NCI-H1105 treated with DMSO at 0.1 percent for 48 hours (cell line): Measurements from ENCODE around the gene AFF1.
"Not testable (repeated sequence)": the region's sequence is repeated elsewhere in the genome, so short reads cannot be mapped to it uniquely, and the experiment has no call there.

Source experiments
- DNase-seq: peaks from one replicate; lab custom pipeline; 2025; lab: John Stamatoyannopoulos, UW

The AFF1 gene

DNA sequence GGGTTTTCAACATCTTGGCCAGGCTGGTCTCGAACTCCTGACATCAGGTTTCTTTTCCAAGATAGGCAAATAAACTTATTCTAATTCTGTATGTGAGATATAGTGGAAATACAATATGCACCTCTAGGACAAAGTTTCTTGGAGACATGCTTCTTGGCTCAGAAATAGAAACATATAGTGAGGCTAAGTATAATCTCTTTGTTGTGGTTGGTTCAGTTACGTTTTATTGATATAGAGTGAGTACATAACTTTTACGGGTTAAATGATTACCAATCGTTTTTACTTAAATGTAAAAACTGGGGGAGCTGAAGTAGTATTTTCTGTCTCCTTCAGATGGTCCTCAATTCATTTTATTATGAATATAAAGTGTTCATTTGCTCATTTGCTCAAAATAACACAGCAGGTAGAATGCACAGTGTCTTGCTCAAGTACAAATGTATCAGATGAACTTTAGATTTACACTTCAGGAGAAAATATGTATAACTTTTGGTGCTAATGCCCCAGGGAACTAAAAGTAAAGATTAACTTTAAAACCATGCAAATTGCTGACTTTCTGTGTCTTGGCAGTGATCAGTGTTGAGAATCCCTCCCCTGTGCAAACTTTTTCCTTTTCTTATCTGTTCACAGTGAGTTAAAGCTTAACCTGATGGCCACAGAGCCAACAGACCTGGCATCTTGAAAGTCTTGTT lies 77.6 kb downstream of the AFF1 start:
- no peak for DNase-seq

DNA sequence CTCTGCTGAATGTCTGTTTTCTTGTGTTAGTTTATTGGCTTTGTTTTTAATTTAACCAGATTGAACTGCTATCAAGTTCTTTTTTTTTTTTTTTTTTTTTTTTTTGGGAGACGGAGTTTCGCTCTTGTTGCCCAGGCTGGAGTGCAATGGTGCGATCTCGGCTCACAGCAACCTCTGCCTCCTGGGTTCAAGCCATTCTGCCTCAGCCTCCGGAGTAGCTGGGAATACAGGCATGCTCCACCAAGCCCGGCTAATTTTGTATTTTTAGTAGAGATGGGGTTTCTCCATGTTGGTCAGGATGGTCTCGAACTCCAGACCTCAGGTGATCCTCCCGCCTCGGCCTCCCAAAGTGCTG lies 78.1 kb downstream of the AFF1 start:
- not testable (repeated sequence) for DNase-seq

DNA sequence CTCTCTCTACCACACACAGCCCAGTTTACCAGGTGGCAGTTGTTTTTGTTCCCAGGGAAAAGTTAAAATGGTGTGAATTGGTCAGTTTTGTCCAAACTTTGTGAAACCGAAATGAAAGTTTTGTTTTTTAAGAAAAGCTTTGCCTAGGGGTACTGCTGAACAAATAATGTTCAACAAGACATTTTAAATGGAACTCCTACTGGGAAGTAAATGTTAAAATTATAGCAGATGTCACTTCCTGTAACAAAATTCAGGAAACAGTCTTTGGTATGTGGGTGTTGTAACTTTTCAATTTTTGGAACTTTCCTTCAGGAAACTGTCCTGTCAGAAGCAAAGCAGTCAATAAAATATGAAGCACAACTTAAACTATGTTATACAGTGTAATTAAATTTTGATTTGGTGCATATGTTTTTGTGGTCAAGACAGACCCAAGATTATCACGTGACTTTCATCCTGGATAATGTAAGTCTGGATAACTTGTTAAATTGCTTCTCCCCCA lies 79.5 kb downstream of the AFF1 start:
- DNase-seq: no peak

DNA sequence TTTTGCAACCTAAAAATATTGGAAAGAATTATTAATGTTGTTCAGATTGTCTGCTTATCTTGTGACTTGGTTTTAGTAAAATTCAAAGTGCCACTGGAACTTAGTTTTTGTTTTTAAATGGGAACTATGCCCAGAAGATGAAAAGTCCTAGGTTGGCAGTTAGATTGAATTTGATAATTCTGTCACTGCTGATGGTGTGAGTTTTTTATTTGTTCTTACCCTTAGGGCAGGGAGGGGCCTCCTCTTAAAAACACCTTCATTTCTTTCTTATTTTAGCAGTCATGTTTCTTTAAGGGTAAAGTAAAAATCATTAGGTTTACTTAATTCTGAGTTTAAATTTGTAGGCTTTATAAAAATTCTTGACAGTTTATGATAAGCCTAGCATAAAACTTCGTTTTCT lies 80.6 kb downstream of the AFF1 start:
- DNase-seq: no peak

DNA sequence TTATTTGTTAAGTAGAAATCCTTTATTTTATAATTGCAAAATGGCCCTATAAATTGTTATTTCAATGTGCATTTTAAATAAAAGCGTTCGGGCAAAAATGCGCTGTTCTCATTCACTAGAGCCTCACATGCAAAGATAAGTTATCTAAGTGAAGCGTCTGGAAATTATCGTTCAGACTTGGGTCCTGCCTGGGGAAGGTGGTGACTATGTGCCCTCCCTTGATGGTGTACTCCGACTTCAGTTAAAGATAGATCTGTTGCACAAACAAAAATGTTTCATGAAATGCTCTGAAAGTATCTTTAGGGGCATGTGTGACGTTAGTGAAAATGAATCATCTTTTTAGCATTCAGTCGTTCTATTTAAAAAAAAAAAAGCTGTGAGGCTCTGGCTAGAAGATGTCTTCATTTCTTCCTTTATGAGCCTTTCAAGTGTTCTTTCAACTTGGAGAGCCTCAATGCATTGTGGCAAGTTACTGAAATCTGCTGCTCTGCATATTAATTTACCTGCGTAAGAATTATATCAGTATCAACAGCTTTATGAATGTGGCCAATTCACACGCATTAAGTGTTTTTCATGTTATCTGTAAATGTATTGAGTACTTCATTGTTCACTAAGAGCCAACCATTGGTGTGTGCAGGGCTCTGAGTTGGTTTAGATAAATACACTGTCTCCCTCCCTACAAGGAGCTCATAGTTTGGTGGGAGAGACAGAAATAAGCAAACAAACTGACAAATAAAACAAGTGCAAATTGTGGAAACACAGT lies 83.0 kb downstream of the AFF1 start:
- DNase-seq: no peak

DNA sequence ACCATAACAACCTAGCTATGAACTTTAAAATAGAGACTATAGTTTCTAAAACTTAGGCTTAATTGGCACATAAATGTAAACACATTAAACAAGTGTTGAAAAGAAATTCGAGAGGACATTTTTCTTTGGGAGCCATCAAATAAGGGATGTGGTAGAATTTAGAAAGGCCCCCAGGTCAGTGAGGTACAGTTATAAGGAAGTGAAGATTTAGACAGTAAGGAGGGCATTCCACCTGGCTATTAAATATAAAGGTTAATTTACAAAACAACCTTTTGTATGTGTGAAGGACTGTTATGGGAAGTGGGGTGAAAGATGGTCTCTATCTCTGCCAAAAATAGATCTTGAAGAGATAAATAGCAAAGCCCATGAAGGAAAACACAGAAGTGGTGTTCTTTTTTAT lies 83.9 kb downstream of the AFF1 start:
- DNase-seq: no peak

DNA sequence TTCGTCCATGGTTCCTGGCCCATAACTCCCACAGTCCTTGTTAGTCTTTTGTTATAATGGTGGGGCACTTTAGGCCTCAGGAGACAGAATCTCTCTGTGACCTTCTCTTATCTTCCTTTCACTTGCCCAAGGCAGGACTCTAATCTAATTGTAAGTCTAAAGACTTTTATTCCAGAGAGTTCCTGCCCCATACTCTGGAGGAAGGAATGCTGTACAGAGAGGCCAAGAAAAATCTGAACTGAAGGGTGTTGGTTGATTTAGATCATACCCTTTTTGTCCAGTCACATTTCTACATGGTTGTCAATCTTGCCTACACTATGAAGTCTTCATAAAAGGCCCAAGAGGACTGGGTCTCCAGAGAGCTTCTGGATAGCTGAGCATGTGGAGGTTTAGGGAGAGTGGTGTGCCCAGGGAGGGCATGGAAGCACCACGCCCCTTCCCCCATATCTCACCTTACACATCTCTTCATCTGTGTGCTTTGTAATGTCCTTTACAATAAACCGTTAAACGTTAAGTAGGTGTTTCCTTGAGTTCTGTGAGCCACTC lies 84.5 kb downstream of the AFF1 start:
- DNase-seq: no peak

DNA sequence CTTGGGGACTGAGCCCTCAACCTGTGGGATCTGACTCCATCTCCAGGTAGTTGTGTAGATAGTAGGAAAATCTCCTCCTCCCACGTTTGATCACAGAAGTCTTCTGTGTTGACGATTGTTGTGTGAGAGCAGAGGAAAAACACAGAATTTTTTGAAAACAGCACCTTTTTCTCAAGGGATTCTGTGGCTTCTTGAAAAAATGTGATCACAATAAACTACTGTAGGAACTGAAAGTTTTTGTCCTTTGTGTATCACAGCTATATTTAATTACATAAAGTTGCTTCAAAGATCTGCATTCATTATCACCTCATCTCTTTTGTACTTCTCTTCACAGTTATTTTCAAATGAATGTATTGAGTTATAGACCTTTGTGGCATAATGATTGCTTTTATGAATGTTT lies 85.1 kb downstream of the AFF1 start:
- no peak for DNase-seq

DNA sequence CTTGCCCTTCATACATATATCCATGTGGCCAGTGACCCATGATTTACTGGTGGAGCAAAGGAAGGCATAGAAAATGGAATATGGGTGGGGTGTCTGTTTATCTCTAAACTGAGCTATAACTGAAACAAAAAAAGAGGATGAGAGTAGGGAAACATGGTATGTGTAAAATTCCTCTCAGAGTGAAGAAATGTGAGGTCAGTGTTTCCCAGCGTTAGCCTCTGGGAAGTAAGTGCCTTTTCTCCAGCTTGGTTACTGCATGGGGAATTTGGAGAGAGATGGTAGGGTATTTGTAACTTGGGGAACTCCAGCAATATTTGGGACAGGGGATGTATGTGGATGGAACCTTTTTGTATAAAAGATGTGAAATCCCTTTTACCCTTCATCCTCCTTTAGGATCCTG lies 89.4 kb downstream of the AFF1 start:
- no peak for DNase-seq

DNA sequence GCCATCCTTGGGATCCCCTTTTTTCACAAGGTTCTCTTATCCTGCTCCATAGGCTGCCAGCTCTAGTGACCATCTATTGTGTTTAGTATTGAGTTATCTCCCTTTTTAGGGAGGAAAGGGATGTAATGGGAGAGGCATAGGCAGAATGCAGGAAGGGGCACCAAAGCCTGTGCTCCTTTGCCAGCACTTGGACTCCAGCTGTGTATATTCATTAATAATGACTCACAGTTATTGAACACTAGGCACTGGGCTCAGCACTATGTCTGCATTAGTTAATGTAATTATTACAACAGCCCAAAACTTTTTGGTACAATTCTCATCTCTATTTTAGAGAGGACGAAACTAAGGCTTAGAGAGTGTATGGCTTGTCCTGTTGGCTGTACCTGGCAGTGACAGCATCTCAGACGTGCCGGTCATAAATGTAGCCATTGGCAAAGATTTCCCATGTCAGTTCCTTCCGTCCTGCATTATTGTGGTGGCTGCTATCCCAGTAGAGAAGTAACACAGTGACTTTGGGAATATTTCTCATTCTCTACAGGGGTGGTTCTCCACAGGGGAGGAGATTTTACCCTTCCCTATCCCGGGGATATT lies 90.3 kb downstream of the AFF1 start:
- no peak for DNase-seq

DNA sequence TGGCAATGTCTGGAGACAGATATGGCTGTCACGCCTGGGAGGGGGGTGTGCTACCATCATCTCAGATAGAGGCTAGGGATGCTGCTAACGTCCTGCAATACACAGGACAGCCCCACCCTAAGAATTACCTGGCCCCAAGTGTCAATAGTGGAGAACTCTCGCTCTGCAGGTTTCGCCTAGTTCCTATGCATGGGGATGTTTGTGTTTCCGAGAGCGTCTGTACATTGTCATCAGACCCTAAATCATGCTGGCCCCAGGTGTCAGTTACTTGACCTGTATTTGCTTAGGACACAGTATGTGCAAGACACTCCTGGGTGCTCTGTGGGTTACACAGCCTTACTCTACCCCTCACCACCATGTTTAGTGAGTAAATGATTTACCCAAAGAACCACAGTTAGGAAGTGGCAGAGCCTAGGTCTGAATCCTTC lies 90.8 kb downstream of the AFF1 start:
- DNase-seq: no peak

DNA sequence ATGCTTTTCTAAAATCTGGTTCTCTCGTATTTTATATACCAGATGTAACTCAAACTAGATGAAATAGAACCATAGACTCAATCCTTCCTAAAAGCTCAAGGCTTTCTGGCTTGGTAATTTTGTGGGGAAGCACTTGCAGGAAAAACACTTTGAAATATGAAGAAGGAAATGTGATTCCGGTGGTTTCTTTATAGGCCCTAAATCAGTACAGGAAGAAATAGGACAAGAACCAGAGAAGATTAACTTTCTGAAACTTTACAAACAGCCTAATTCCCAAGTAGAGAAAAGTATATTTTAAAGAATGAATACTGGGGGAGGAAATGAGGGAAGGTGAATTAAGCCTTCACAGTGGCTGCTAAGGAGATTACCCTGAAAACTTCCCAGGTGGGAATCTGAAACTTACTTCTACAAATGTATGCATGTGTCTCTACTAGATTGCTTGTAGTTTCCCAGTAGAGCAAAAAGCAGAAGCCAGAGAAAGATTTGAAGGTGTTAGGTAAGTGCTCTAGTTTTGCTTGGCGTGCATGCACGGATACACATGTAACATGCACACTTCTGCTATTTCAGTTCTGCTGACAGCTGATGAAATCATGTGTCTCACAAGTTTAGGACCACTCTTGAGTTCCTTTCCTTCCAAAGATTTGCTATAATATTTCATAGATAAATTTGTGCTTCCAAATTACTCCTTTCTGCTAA lies 92.1 kb downstream of the AFF1 start:
- DNase-seq: no peak

DNA sequence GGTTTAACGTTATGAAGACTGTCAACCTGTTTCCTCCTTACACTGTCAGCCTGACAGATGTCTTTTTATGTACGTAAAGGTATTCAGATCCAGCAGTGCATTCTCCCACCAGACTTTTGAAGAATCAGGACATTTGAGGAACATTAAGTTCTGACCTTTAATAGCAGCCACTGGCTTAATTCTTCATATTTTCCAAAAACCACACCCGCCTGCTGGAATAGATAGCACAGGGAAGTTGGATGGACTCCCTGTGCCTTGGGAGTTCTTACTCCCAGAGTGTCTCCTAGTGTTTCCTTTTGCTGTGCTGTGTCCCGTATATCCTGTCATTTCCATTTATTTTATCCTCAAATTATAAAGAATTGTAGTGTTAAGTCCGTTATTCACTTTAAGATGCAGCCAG lies 94.5 kb downstream of the AFF1 start:
- DNase-seq: no peak

DNA sequence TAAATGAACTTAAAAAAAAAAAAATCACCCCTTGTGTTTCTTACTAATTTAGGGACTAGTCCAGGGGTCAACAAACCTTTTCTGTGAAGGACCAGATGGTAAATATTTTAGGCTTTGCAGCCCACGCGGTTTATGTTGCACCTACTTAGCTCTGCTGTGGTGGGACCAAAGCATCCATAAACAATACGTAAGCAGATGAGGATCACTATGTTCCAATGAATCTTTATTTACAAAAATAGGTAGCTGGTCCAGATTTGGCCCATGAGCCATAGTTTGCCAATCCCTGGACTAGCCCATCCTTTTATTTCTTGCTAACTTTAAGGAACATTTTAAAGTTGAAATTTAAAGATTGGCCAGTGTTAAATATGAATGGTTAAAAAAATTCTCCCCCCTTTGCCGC lies 95.3 kb downstream of the AFF1 start:
- DNase-seq: no peak

DNA sequence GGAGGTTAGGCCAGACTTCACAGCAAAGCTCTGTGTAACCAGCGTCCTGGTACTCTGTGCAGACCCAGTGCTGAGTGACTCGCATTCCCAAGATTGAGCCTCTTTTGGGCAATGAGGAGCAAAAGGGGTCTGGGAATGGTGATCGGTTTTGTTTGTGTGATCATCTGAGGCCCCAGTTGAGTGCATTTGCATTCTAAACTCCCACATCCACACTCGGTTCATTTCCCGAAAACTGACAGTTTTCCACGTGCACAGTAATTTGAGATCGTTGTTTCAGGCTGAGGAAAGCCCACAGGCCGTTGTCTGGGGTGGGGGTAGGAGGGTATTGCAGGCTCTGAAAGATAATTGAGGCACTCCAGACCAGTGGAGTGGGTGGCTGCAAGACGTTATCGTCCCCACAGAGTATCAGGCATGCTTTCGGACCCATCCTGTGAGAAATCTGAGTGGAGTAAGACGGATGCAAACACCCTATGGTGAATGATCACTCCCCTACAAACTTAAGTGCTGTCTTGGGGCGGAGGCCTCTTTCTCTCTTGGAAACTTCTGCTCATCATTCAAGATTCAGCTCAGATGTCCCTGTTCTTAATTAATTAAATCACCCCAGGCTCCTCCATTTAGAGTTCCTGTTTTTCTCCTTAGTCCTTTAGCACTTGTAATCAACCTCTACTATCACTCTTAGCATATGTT lies 96.1 kb downstream of the AFF1 start:
- DNase-seq: no peak

DNA sequence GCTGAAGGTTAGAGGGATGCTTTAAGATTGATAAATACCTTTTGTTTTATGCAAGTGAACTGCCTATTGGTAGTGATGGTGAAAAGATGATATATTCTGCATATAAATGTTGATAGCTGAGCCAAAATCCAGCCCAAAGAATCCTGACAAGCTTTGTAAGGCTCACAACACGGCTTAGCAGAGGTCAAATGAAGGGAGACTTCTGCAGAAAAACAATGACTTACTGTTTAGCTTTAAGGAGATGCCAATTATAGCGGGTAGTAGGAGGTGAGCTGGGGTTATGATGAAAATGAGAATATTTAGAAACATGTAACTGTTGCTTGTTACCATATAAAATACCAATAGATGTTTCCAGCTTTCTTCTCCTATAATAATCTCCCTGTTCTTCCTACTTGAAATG lies 97.1 kb downstream of the AFF1 start:
- no peak for DNase-seq

DNA sequence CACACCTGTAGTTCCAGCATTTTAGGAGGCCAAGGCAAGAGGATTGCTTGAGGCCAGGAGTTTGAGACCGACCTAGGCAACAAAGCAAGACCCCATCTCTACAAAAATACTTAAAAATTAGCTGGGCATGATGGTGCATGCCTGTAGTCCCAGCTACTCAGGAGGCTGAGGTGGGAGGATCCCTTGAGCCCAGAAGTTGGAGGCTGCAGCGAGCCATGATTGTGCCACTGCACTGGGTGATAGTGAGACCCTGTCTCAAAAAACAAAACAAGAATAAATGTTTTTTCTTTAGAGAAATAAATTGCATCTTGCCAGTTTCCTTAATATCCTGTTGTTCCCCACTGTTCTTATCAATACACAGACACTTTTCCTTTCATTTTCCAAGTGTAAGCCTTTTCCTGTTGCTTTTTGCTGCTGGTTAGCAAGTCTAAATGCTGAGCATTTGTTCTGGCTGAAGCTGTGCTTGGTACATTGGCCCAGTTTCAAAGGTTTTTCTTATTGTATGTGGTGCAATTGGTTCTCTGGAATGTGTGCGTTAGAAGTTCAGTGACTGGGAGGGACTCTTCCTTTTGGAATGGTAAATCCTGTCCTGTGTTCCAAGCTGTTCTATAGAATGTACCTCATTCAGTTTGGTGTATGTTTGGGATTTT lies 98.2 kb downstream of the AFF1 start:
- DNase-seq: no peak

DNA sequence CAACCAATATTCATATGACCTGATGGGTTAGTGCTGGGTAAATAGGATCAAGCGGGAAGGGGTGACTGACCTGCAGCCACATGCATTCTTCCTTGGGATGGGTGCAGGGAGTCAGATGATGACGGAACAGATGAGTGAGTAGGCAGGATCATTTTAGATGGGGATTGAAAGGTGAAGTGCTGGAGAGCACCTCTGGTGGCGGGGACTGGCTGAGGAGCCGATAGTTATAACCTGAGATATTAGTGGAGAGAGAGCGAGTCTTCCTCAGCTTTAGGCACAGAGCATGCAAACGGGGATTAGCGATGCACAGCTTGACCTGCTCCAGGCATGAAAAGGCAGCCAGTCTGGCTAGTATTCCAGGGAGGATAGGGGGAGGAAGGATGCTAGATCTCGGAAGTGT lies 99.1 kb downstream of the AFF1 start:
- no peak for DNase-seq

DNA sequence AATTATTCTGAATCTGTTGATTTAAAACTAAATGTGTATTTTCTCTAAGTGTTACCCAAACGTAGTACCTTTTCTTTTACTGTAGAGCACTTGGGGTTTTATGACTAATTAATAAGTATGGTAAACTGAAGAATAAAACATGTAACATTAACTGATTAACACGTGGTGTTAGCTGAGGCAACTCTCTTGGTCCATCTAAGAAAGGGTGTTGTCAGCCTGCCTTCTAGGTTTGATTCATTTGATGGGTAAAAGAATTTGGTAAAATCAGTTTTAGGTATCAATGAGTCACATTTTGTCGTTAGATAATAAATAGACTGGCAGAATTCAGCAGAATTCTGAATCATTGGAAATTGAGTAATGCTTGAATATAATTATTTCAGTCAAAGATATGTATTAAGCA lies 99.7 kb downstream of the AFF1 start:
- DNase-seq: no peak

DNA sequence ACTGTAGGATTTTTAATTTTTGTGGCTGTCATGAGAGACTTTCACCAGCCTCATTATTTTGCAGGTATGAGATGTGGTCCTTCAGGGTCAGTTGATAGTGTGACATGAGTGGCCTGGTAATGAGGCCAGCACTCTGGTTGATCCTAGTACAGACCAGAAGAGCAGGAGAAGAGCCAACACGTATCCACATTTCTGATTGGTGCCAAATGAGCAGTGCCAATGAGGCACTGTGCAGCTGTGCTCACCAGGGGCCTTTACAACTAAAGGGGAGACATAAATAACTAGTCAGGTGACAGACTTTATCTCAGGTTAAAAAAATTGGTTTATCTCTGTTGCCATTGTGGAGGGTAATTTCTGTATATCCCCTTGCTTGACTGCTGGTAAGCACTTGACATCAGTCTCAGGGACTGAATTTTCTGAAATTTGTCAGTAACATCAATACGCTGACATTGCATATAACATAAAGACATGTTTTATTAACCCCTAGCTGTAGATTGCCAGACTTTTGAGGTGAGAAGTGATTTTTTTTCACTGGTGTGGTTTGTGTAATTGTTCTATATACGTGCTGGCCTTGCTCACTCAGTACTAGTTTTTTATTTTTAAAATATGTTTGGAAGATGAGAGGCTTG lies 101.2 kb downstream of the AFF1 start:
- DNase-seq: no peak

DNA sequence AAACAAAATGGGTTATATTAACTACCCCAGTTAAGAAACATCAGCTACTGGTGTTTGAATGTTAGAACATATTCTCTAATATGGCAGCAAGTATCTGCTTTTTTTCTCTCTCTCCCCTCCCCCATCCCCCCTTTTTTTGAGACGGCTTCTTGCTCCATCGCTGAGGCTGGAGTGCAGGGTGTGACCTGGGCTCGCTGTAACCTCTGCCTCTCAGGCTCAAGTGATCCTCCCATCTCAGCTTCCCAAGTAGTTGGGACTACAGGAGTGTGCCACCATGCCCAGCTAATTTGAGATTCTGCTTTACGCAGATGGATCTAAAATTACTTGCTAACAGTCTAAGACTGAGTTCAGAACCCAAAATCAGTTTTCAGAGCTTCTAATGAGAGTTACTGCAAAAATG lies 101.9 kb downstream of the AFF1 start:
- DNase-seq: no peak
